Ascending aorta (tissue), 2 donors: ENCODE data around the gene SNX33. TPM values are rescaled to one million over a fixed set of nuclear protein-coding genes. Genes with fewer than 3 reads are reported as not detected.
"Not testable (repeated sequence)": the region's sequence is repeated elsewhere in the genome, so short reads cannot be mapped to it uniquely, and the experiment has no call there.

Source experiments
- DNase-seq, 2 donors: peaks; one replicate each; pipeline ENCODE4 v3.0.0-alpha.2; 2019; ENCODE audit warnings: low spot score in 2 of 2
- H3K27ac ChIP-seq, 2 donors: fragments of 200-600 bp; sonication (generic); one replicate each; pipeline ENCODE4 v1.5.1; 2016 to 2017; ENCODE audit warnings: mild to moderate bottlenecking in 1 of 2
- H3K27me3 ChIP-seq: fragments of 200-600 bp; sonication (generic); one replicate; pipeline ENCODE4 v1.5.1; 2017
- H3K36me3 ChIP-seq, 2 donors: fragments of 200-600 bp; sonication (generic); one replicate each; pipeline ENCODE4 v1.5.1; 2016
- H3K4me1 ChIP-seq, 2 donors: fragments of 200-600 bp; sonication (generic); one replicate each; pipeline ENCODE4 v1.5.1; 2016 to 2017; ENCODE audit warnings: mild to moderate bottlenecking in 1 of 2
- H3K4me3 ChIP-seq, 2 donors: fragments of 200-600 bp; sonication (generic); one replicate each; pipeline ENCODE4 v1.5.1; 2016 to 2017; ENCODE audit warnings: mild to moderate bottlenecking in 1 of 2
- H3K9me3 ChIP-seq, 2 donors: fragments of 200-600 bp; sonication (generic); one replicate each; pipeline ENCODE4 v1.5.1; 2016
- CTCF ChIP-seq, 3 experiments: fragments of 200-600 bp in 2 of 3; fragments of 450-650 bp in 1 of 3; sonication (generic) in 2 of 3; IDR thresholded peaks; one replicate each; pipeline ENCODE4 v1.5.1; 2016 to 2019; ENCODE audit warnings: antibody characterized with exemption in 3 of 3, mild to moderate bottlenecking in 1 of 3, moderate library complexity in 1 of 3
- intact Hi-C: fragments of 100-400 bp; cut with DNase I; formaldehyde crosslinking; loops from one replicate; pipeline ENCODE4 v1.15.1; 2023
- total RNA-seq: library from RNA; depleted of rRNA; stranded (reverse); fragments of >200 nt; gene quantifications from one replicate; pipeline ENCODE4 v1.1.0, GENCODE V29; 2016

The SNX33 gene
- total RNA-seq, 1 donor from 2014 or later = 53.5 TPM

- Histone ChIP-seq H3K27me3 (no peaks in the 10 kb centered on the region), H3K4me3 (no peak overlapping the region), H3K4me1 (peaks cover 0 to 9% of the 10 kb centered on the region in 2 donors), H3K36me3 (peaks cover 93 to 97% of the 10 kb centered on the region in 2 donors), H3K27ac (peak overlapping the region in 1 of 2 donors; percentile 5), H3K9me3 (no peaks in the 10 kb centered on the region)
- no peak for DNase-seq
- intact Hi-C loops = loop anchor here (2.0 kb wide), 2 partner anchors 45 to 115 kb away; no protein-coding TSS in a partner anchor
- TF ChIP-seq CTCF (IDR thresholded peaks at IDR 0.05) = no peak
Measured at GRCh38 chr15:75687486-75688277, 40.0 kb downstream of the SNX33 start.

- no peak overlapping the region for H3K27ac ChIP-seq
- H3K4me1 ChIP-seq = peaks cover 0 to 11% of the 10 kb centered on the region in 2 donors
- no peaks in the 10 kb centered on the region for H3K27me3 ChIP-seq
- H3K4me3 ChIP-seq = no peak overlapping the region
- no peaks in the 10 kb centered on the region for H3K9me3 ChIP-seq
- H3K36me3 ChIP-seq = peaks cover 90 to 92% of the 10 kb centered on the region in 2 donors
- DNase-seq = no peak
- intact Hi-C loops = no loop called here
- TF ChIP-seq CTCF (IDR thresholded peaks at IDR 0.05) = no peak
Measured at GRCh38 chr15:75688278-75688557, 40.5 kb downstream of the SNX33 start.

GRCh38 chr15:75688831-75689230 lies 41.1 kb downstream of the SNX33 start:
- H3K27ac ChIP-seq = no peak overlapping the region
- H3K27me3 ChIP-seq = no peaks in the 10 kb centered on the region
- H3K4me3 ChIP-seq = no peak overlapping the region
- intact Hi-C loops = no loop called here
- no peak for TF ChIP-seq CTCF (IDR thresholded peaks at IDR 0.05)
- H3K4me1 ChIP-seq = peaks cover 5 to 17% of the 10 kb centered on the region in 2 donors
- no peak for DNase-seq
- peaks cover 86 to 88% of the 10 kb centered on the region in 2 donors for H3K36me3 ChIP-seq
- H3K9me3 ChIP-seq = no peaks in the 10 kb centered on the region

- H3K36me3 ChIP-seq = peaks cover 80 to 82% of the 10 kb centered on the region in 2 donors
- DNase-seq, intact Hi-C loops, H3K27ac ChIP-seq, H3K4me3 ChIP-seq, H3K9me3 ChIP-seq, H3K27me3 ChIP-seq: not testable (repeated sequence)
- H3K4me1 ChIP-seq = peaks cover 9 to 17% of the 10 kb centered on the region in 2 donors
Measured at GRCh38 chr15:75689429-75689828, 41.7 kb downstream of the SNX33 start.

- intact Hi-C loops, H3K9me3 ChIP-seq, H3K27me3 ChIP-seq, H3K27ac ChIP-seq, DNase-seq, H3K4me3 ChIP-seq: not testable (repeated sequence)
- Histone ChIP-seq H3K4me1 (peaks cover 35 to 40% of the 10 kb centered on the region in 2 donors), H3K36me3 (peaks cover 52 to 60% of the 10 kb centered on the region in 2 donors)
Measured at GRCh38 chr15:75692311-75692710, 44.6 kb downstream of the SNX33 start.

GRCh38 chr15:75693028-75693427 lies 45.3 kb downstream of the SNX33 start:
- Histone ChIP-seq H3K27ac (peak overlapping the region; percentile 73 to 97), H3K4me1 (peaks cover 37 to 46% of the 10 kb centered on the region in 2 donors)

GRCh38 chr15:75693501-75694240 lies 46.0 kb downstream of the SNX33 start:
- no peaks in the 10 kb centered on the region for H3K9me3 ChIP-seq
- peak overlapping the region in 1 of 2 donors; percentile 1 for H3K4me3 ChIP-seq
- H3K36me3 ChIP-seq = peaks cover 38 to 46% of the 10 kb centered on the region in 2 donors
- no peak for DNase-seq
- H3K4me1 ChIP-seq = peaks cover 39 to 52% of the 10 kb centered on the region in 2 donors
- H3K27ac ChIP-seq = peak overlapping the region; percentile 73 to 97
- H3K27me3 ChIP-seq = no peaks in the 10 kb centered on the region
- intact Hi-C loops = loop anchor here (2.0 kb wide), 1 partner anchor 29 kb away; no protein-coding TSS in a partner anchor
- no peak for TF ChIP-seq CTCF (IDR thresholded peaks at IDR 0.05)

More at GRCh38 chr15:75693028-75693427, 45.3 kb downstream of the SNX33 start:
- DNase-seq, H3K27me3 ChIP-seq, H3K9me3 ChIP-seq, H3K4me3 ChIP-seq, intact Hi-C loops: not testable (repeated sequence)
- H3K36me3 ChIP-seq = peaks cover 45 to 53% of the 10 kb centered on the region in 2 donors
